ENCODE measurements around the gene RNF208.

- TF ChIP-seq, protein P1, sequence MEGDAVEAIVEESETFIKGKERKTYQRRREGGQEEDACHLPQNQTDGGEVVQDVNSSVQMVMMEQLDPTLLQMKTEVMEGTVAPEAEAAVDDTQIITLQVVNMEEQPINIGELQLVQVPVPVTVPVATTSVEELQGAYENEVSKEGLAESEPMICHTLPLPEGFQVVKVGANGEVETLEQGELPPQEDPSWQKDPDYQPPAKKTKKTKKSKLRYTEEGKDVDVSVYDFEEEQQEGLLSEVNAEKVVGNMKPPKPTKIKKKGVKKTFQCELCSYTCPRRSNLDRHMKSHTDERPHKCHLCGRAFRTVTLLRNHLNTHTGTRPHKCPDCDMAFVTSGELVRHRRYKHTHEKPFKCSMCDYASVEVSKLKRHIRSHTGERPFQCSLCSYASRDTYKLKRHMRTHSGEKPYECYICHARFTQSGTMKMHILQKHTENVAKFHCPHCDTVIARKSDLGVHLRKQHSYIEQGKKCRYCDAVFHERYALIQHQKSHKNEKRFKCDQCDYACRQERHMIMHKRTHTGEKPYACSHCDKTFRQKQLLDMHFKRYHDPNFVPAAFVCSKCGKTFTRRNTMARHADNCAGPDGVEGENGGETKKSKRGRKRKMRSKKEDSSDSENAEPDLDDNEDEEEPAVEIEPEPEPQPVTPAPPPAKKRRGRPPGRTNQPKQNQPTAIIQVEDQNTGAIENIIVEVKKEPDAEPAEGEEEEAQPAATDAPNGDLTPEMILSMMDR (conservative IDR thresholded peaks at IDR 0.05; ENCODE audit: low read depth in 2 of 2) = peak; percentile 43 to 58
- TF ChIP-seq JUNB (IDR thresholded peaks at IDR 0.05; ENCODE audit: unreplicated experiment) = no peak
- no peak for TF ChIP-seq EZH2phosphoT487 (IDR thresholded peaks at IDR 0.05; ENCODE audit: unreplicated experiment)
- no peak for TF ChIP-seq CREB1 (CRISPR knock-in tag; IDR thresholded peaks at IDR 0.05; ENCODE audit: low read depth)
- 0 out of 2 replicates have a peak, but pooled peaks have one; percentile 23 for TF ChIP-seq POLR2AphosphoS5 (IDR thresholded peaks at IDR 0.05; ENCODE audit: low read depth)
- no peak for TF ChIP-seq ZNF462 (CRISPR knock-in tag; IDR thresholded peaks at IDR 0.05)
- TF ChIP-seq, protein P2, sequence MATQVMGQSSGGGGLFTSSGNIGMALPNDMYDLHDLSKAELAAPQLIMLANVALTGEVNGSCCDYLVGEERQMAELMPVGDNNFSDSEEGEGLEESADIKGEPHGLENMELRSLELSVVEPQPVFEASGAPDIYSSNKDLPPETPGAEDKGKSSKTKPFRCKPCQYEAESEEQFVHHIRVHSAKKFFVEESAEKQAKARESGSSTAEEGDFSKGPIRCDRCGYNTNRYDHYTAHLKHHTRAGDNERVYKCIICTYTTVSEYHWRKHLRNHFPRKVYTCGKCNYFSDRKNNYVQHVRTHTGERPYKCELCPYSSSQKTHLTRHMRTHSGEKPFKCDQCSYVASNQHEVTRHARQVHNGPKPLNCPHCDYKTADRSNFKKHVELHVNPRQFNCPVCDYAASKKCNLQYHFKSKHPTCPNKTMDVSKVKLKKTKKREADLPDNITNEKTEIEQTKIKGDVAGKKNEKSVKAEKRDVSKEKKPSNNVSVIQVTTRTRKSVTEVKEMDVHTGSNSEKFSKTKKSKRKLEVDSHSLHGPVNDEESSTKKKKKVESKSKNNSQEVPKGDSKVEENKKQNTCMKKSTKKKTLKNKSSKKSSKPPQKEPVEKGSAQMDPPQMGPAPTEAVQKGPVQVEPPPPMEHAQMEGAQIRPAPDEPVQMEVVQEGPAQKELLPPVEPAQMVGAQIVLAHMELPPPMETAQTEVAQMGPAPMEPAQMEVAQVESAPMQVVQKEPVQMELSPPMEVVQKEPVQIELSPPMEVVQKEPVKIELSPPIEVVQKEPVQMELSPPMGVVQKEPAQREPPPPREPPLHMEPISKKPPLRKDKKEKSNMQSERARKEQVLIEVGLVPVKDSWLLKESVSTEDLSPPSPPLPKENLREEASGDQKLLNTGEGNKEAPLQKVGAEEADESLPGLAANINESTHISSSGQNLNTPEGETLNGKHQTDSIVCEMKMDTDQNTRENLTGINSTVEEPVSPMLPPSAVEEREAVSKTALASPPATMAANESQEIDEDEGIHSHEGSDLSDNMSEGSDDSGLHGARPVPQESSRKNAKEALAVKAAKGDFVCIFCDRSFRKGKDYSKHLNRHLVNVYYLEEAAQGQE (IDR thresholded peaks at IDR 0.05; ENCODE audit: unreplicated experiment) = no peak
- TF ChIP-seq EZH2 (IDR thresholded peaks at IDR 0.05; ENCODE audit: low read depth, unreplicated experiment) = no peak
- no peak for TF ChIP-seq ZNF114 (CRISPR knock-in tag; IDR thresholded peaks at IDR 0.05)
- TF ChIP-seq NANOG (IDR thresholded peaks at IDR 0.05; ENCODE audit: borderline replicate concordance) = no peak
Measured at GRCh38 chr9:137176302-137177182, 45.5 kb downstream of the RNF208 start.

All from GM23338 (cell line).